H1 (cell line): ENCODE data around the gene SSPN. TPM values are rescaled to one million over a fixed set of nuclear protein-coding genes. Genes with fewer than 3 reads are reported as not detected.

Experiments used
- BRCA1 ChIP-seq: IDR thresholded peaks from 2 replicates; pipeline ENCODE4 v1.6.1; 2012; ENCODE audit warnings: low read depth, low read length, improper control_type of control experiment
- CBX8 ChIP-seq: fragments of 300-800, 300-1000 bp; sonication (generic); IDR thresholded peaks from 2 replicates; pipeline ENCODE4 v1.7.1; 2016; ENCODE audit warnings: low read depth, low read length, borderline replicate concordance
- CTBP2 ChIP-seq: IDR thresholded peaks from 2 replicates; pipeline ENCODE4 v1.7.0; 2011; ENCODE audit warnings: borderline replicate concordance, mild to moderate bottlenecking, moderate library complexity, mixed read lengths, low read length; ENCODE audit not compliant: insufficient read depth, insufficient read length
- KDM4A ChIP-seq: IDR thresholded peaks from one replicate; pipeline ENCODE4 v1.7.1; 2012; ENCODE audit warnings: low read depth, mild to moderate bottlenecking, moderate library complexity, low read length, inconsistent platforms; ENCODE audit not compliant: severe bottlenecking
- KDM5A ChIP-seq: fragments of 200-600 bp; IDR thresholded peaks from 2 replicates; pipeline ENCODE4 v1.7.1; 2012; ENCODE audit warnings: mild to moderate bottlenecking, low read length, inconsistent platforms, mixed read lengths
- NRF1 ChIP-seq: IDR thresholded peaks from 2 replicates; pipeline ENCODE4 v1.6.1; 2011; ENCODE audit warnings: mild to moderate bottlenecking, low read depth, low read length, improper control_type of control experiment
- RAD21 ChIP-seq, 2 experiments: IDR thresholded peaks in 1 of 2; conservative IDR thresholded peaks in 1 of 2; 2 replicates each; pipeline ENCODE4 v1.6.1; 2011; ENCODE audit warnings: low read depth in 2 of 2, low read length in 2 of 2, improper control_type of control experiment in 1 of 2, inconsistent platforms in 1 of 2, mild to moderate bottlenecking in 1 of 2, moderate library complexity in 1 of 2
- RBBP5 ChIP-seq: IDR thresholded peaks from 2 replicates; pipeline ENCODE4 v1.7.1; 2012; ENCODE audit warnings: low read depth, mild to moderate bottlenecking, inconsistent platforms, low read length, moderate library complexity, borderline replicate concordance
- SAP30 ChIP-seq: fragments of 300-600 bp; sonication (generic); IDR thresholded peaks from 2 replicates; pipeline ENCODE4 v1.7.1; 2012; ENCODE audit warnings: low read length, moderate library complexity, mild to moderate bottlenecking, inconsistent platforms; ENCODE audit not compliant: insufficient read depth, insufficient replicate concordance
- SRF ChIP-seq: IDR thresholded peaks from 2 replicates; pipeline ENCODE4 v1.6.1; 2011; ENCODE audit warnings: mild to moderate bottlenecking, low read depth, low read length, moderate library complexity
- TBP ChIP-seq: IDR thresholded peaks from 2 replicates; pipeline ENCODE4 v1.6.1; 2011; ENCODE audit warnings: low read depth, low read length, improper control_type of control experiment
- TCF12 ChIP-seq: IDR thresholded peaks from 2 replicates; pipeline ENCODE4 v1.6.1; 2011; ENCODE audit warnings: low read depth, mild to moderate bottlenecking, low read length
- ZNF274 ChIP-seq: IDR thresholded peaks from 2 replicates; pipeline ENCODE4 v1.7.0; 2012; ENCODE audit warnings: low read length, borderline replicate concordance; ENCODE audit errors: extremely low read depth
- polyA plus RNA-seq, 7 experiments: library from polyadenylated mRNA; depleted of rRNA in 3 of 7; stranded (reverse) in 5 of 7; unstranded in 2 of 7; fragments of >200 nt in 5 of 7; fragments of 200-250 nt in 2 of 7; gene quantifications; 1 replicate in 5 of 7; 2 replicates in 1 of 7; 4 replicates in 1 of 7; pipeline versions ENCODE4 v1.2.1 to v1.2.3, GENCODE V29; 2011 to 2013; ENCODE audit warnings: missing spikeins in 2 of 7, mixed read lengths in 2 of 7
- total RNA-seq: library from RNA; stranded (reverse); fragmentation: NEBNext Ultra II Directional; extraction: Animal tissue kit (Norgen Biotek cat#: 25700); gene quantifications from 2 replicates; pipeline ENCODE4 v1.2.1, GENCODE V29; 2021

SSPN gene
- total and polyA plus RNA-seq, 2 of the 8 experiments (the other 6 are each of a cell fraction or from before 2014, with no cell fraction given) = 0.86 to 1.8 TPM

DNA sequence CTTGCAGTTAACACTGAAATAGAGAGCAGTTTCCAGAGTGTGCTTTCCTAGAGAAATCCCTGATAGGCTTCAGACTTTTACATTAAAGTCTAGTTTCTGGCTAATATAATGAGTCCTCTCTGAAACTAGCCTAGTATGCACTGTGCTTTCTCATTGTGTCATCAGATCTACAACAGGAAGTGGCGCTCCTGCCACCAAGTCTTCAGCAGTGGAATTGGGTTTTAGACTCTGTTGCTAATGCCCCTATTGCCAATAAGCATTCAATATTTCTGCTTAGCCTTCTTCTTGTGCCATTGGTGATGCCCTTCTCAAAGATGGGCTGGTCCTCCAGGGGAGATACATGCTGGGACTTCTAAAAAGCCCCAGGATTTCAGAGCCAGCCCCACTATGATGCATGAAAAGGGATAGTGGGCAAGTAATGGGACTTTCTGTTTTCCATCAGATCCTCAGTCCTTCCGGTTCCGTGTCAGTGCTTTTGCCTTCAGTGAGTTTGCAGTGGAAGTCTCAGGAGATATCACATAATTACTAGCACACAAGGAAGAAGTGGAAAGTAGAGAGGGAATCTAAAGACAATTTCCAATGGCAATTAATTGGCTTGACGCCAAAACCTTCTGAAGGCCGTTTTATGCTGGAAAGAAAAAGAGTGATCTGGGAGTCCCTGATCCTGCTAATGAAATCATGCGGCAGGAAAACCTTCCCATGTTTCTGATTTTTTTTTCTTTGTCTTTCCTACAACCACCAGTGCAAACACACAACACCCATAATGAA lies 50.0 kb downstream of the SSPN start (continued):
- TF ChIP-seq KDM5A (no peak), KDM4A (no peak), NRF1 (no peak), TCF12 (no peak), BRCA1 (no peak), CTBP2 (no peak), SAP30 (no peak), RAD21 (IDR thresholded peaks at IDR 0.05 in 1 of 2, conservative IDR thresholded peaks at IDR 0.05 in 1 of 2; ENCODE audit: low read depth in 2 of 2, low read length in 2 of 2) (no peak), RBBP5 (no peak), ZNF274 (no peak), CBX8 (no peak), SRF (no peak), TBP (no peak)
- TF ChIP-seq, all 59 proteins: peak for 0
